ENCODE results near the gene NFYB.

DNA sequence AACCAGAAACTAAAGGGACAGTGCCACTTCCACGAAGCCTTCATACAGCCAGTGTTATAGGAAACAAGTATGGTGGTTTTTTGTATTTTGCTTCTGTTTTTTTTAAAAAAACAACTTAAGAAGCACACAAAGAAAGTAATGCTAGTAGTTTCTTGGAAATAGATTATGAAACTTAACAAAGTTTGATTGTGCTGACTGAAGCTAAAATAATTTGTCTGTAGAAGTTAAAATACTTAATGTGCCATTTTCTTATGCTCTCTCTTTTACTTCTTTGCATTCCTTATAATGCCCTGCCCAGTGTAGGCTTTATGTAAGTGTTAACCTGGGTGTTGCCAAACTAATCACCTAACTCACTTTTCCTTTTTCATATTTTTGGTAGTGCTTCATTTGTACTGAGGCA, 57.2 kb downstream of the NFYB start:
- TF ChIP-seq, protein P1, sequence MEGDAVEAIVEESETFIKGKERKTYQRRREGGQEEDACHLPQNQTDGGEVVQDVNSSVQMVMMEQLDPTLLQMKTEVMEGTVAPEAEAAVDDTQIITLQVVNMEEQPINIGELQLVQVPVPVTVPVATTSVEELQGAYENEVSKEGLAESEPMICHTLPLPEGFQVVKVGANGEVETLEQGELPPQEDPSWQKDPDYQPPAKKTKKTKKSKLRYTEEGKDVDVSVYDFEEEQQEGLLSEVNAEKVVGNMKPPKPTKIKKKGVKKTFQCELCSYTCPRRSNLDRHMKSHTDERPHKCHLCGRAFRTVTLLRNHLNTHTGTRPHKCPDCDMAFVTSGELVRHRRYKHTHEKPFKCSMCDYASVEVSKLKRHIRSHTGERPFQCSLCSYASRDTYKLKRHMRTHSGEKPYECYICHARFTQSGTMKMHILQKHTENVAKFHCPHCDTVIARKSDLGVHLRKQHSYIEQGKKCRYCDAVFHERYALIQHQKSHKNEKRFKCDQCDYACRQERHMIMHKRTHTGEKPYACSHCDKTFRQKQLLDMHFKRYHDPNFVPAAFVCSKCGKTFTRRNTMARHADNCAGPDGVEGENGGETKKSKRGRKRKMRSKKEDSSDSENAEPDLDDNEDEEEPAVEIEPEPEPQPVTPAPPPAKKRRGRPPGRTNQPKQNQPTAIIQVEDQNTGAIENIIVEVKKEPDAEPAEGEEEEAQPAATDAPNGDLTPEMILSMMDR (IDR thresholded peaks at IDR 0.05; ENCODE audit: borderline replicate concordance, extremely low read depth, low read length, poor library complexity, severe bottlenecking): no peak
- no peak for TF ChIP-seq EZH2 (IDR thresholded peaks at IDR 0.05; ENCODE audit: borderline replicate concordance, low read depth, low read length, severe bottlenecking)
